NCI-H1436 (cell line): ENCODE measurements around the gene FOSL2.

Experiments used
- DNase-seq: peaks from one replicate; lab custom pipeline; 2025; lab: John Stamatoyannopoulos, UW

FOSL2 gene

DNA sequence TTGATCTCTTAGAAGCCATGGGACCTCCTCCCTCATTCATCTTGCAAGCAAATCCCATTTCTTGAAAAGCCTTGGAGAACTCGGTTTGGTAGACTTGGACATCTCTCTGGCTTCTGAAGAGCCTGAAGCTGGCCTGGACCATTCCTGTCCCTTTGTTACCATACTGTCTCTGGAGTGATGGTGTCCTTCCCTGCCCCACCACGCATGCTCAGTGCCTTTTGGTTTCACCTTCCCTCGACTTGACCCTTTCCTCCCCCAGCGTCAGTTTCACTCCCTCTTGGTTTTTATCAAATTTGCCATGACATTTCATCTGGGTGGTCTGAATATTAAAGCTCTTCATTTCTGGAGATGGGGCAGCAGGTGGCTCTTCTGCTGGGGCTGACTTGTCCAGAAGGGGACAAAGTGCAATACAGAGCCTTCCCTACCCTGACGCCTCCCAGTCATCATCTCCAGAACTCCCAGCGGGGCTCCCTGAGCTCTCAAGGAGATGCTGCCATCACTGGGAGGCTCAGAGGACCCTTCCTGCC lies 20.0 kb downstream of the FOSL2 start:
- DNase-seq = no peak

- DNase-seq = no peak
These were observed 20.7 kb downstream of the FOSL2 start for GRCh38 chr2:28413152-28413898.

DNA sequence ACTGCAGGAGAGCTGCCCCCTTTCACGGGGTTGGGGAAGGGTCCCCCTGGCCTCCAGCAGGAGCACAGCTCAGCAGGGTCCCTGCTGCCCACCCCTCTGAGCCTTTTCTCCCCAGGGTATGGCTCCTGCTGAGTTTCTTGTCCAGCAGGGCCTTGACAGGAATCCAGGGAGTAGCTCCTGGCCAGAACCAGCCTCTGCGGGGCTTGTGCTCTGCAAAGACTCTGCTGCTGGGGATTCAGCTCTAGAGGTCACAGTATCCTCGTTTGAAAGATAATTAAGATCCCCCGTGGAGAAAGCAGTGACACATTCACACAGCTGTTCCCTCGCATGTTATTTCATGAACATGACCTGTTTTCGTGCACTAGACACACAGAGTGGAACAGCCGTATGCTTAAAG lies 21.2 kb downstream of the FOSL2 start:
- DNase-seq = no peak

DNA sequence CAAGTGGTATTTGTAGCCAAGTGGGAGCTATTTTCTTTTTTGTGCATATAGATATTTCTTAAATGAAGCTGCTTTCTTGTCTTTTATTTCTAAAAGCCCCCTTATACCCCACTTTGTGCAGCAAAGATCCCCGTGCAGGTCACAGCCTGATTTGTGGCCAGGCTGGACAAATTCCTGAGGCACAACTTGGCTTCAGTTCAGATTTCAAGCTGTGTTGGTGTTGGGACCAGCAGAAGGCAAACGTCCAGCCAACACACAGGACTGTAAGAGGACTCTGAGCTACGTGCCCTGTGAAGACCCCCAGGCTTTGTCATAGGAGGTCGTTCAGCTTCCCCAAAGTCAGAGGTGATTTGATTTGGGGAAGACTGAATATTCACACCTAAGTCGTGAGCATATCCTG lies 21.9 kb downstream of the FOSL2 start:
- no peak for DNase-seq

DNA sequence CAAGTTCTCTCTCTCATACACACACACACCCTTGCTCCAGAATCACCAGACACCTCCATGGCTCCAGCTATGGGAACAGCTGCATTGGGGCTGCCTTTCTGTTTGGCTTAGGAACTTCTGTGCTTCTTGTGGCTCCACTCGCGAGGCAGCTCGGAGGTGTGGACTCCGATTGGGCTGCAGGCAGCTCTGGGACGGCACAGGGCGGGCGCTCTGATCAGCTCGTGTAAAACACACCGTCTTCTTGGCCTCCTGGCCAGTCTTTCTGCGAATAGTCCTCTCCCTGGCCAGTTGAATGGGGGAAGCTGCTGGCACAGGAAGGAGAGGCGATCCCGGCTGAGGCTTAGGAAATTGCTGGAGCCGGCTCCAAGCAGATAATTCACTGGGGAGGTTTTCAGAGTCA lies 22.4 kb downstream of the FOSL2 start:
- no peak for DNase-seq

- DNase-seq = no peak
These were observed 23.1 kb downstream of the FOSL2 start for GRCh38 chr2:28415715-28416114.

DNA sequence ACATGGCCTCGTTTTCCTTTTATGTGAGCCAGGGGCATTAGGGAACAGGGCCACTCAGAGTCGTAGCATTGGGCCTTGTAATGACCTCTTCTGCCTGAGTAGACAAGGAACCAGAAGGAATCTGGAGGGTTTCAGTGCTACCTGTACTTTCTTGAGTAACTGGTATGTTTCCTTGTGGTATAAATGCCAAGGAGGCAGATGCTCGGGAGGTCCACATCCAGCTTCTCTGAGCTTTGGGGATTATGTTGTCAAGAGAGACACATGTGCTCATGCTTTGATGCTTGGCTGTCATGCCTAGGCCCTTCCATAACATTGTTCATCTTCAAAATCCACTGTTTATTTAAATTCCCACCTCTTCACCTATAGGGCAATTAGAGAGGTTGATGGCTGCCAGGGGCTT lies 26.3 kb downstream of the FOSL2 start:
- no peak for DNase-seq

- no peak for DNase-seq
These were observed 27.0 kb downstream of the FOSL2 start for GRCh38 chr2:28419443-28420270.

- no peak for DNase-seq
These were observed 28.1 kb downstream of the FOSL2 start for GRCh38 chr2:28420722-28421121.

DNA sequence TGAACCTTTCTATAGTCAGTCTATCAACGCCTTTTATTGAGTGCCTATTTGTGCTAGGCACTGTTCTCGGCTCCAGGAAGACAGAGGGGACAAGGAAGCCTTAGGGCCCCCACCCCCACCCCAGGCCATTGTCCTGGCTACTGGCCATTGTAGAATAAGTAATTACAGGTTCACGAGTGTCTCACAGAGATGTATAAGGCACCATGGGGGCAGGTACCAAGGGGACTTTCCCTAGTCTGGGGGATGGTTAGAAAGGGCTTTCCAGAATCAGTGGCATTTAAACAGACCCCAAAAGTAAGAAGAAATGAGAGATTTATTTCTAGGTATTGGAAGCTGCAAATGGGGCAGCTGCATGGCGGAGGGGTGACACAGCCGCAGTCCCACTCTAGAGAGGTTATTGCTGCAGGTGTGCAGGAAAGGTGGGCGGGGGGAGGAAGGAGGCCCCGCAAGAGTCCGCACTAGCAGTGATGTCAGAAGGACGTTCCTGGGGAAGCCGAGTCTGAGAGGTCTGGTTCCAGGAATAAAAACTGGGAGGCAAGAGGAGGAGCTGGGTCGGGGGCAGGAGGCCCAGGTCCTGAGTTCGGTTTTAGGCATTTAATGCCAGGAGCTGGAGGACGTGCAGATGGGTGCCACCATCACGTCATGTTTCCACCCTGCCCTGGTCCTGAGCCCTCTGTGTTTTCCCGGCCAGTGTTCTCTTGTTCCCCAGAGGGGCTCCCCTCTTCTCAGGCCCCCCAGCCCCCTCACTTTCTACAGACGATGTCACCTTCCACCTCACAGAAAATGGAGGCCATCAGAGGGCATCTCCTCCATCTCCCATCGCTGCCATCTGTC lies 30.5 kb downstream of the FOSL2 start:
- DNase-seq = no peak

- DNase-seq = no peak
These were observed 31.4 kb downstream of the FOSL2 start for GRCh38 chr2:28423856-28424605.

DNA sequence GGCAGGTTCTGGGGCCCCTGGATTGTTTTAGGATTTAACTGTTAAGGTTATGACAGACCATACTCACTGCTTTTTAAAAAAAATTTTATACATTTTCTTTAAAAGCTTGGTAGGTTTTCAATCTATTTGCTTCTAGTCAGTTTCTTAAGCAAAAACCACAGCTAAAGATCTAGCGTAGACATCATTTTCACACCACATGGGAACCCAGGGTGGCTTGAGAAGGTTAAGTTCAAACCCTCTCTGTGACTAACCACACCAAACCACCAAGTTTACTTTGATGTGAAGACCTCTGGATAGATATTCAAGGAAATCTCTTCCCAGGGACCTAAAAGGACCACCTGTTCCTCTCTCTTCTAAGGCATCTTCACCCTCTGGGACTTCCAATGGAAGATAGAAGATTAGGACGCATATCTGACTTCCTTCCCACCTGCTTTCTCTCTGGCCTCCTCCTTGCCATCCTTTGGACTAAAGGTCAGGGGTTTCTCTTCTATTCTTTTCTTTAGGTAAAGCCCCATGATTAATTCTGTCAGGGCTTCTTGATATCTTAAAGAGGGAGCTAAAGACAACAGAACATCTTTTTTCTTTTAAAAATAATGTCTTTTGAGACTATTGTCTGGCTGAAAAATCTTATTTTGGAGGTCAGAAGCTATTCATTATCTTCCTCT lies 32.3 kb downstream of the FOSL2 start:
- DNase-seq = no peak

DNA sequence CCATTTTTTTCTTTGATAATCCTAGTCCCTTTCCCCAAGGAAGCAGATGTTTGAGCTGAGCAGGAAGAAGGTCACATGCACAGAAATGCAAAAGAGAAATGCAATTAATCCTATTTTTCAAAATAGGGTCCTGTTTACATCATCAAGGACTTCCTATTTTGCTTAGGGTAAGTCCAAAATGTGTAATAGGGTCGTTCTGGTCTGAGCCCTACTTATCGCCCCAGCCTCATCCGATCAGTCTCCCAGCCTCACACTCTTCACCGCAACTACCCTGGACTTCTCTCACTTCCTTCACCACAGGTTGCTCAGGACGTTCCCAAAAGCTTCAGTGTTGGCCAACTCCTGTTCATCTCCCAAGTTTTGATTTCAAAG lies 32.8 kb downstream of the FOSL2 start:
- DNase-seq = no peak

DNA sequence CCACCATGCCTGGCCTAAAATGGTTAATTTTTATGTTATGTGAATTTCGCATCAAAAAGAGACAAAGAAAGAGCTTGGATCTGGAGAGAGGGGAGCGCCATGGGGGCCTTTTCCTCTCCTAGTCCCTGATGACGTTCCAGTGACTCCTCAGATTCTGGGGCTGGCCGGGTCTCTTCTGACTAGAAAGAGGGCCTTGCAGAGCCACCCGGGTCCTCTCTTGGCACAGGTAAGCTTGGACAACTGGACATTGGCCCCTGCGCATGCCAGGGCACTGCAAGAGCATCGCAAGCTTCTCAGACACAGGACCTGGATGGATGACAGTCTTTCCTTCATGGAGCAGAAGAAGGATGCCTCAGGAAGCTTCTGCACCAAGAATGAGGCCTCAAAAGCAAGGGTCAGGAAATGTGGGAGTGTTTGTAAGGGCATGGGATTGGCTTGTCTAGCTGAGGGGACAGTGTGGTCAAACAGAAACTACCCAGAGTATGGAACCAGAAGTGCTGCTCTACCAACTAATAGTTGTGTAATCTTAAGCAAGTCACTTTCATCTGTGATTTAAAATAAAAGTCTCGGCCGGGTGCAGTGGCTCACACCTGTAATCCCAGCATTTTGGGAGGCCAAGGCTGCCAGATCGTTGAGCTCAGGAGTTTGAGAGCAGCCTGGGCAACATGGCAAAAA lies 35.2 kb downstream of the FOSL2 start:
- DNase-seq = no peak

GRCh38 chr2:28428486-28428885 lies 35.8 kb downstream of the FOSL2 start:
- DNase-seq = no peak

DNA sequence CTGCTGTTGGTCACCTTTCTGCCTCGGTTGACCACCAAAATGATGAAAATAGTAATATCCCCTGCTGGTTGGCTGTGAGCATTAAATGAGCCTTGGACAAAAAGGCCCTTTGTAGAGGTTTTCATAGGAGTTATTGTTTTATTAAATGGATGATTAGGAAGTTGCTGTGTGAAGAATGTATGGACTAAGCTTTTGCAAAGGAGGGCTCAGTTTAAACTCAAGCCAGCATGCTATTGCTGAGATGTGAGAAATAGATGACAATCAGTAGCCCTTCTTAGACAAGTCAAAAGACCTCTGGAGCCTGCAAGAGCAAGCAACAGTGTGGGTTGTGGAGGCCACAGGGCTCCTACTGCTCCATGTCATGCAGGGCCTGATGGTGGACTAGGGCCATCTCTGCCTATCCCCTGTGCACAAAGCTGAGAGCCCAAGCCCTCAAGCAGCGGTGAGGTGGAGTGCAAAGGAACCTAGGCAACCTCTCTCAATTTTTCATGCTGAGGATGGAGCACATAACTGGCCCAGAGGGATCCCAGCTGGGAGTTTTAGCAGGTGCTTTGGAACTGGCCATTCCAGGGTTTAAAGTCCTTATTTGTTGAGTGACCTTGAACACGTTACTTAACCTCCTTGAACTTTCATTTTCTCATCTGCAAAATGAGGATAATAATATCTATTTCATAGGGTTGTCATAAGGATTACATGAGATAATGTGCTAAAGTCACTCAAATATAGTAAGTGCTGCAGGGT lies 37.1 kb downstream of the FOSL2 start:
- no peak for DNase-seq

GRCh38 chr2:28430377-28430765 lies 37.7 kb downstream of the FOSL2 start:
- no peak for DNase-seq

DNA sequence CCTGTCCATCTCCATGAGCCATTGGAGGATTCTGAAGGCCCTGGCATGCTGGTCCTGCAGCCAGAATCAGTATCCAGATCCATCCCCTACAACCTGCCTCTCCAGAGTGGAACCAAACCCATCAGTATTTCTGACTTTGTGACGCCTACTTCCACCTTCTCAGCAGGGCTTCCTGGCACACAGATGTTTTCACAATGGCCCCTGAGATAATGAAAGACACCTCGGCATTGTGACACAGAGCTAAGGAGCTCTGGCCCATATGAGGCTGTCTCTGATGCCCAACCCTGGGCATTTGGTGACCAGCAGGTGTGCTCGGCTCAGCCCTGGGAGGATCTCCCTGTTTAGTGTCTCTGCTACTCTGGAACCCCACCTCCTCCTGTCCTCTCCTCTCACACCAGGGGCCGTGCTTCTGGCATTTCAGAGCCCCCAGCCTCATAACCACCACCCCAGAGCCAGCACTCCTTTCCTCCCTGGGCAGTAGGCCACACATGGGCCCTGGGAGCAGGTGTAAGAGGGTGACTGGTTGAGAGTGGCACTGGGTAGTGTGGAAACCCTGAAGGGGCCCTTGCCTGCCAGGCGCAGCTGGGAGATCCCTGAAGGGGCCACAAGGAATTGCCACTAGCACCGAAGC lies 38.2 kb downstream of the FOSL2 start:
- no peak for DNase-seq

DNA sequence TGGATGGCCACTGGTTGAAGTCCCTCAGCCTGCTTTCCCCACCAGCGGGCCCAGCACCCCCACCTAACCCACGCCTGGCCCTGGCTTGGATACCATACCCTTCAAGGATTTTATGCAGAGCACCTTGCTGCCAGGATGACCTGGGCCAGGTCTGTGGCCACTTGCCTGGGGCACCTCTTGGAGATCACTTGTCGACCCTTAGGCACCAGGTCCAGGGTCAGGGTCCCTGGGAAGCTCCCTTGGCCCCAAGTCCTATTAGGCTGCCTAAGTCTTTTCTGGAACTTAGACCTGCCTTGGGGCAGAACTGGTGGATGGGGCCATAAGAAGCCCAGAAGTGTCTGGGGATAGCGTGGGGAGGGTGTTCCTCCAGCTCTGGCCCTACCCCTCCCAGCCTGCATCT lies 39.1 kb downstream of the FOSL2 start:
- no peak for DNase-seq
